Activated T-cell treated with anti-CD3 and anti-CD28 coated beads, Interleukin-2, amount 50 U/mL, for 24 hours (primary cell): ENCODE measurements around the gene MYBPC2.
"Not testable (repeated sequence)": the region's sequence is repeated elsewhere in the genome, so short reads cannot be mapped to it uniquely, and the experiment has no call there.

Source experiments
- DNase-seq: peaks from one replicate; pipeline ENCODE4 v3.0.0-alpha.2; 2020
- H3K27ac Mint-ChIP-seq: 2 replicates; pipeline ENCODE4 v1.8.0; 2020; ENCODE audit warnings: mild to moderate bottlenecking, mixed read lengths
- H3K27me3 Mint-ChIP-seq: 2 replicates; pipeline ENCODE4 v1.8.0; 2020; ENCODE audit warnings: mixed read lengths
- H3K36me3 Mint-ChIP-seq: 2 replicates; pipeline ENCODE4 v1.8.0; 2020; ENCODE audit warnings: low read depth, mixed read lengths
- H3K4me1 Mint-ChIP-seq: 2 replicates; pipeline ENCODE4 v1.8.0; 2020; ENCODE audit warnings: low read depth, mixed read lengths
- H3K4me3 Mint-ChIP-seq: 2 replicates; pipeline ENCODE4 v1.8.0; 2020; ENCODE audit warnings: mild to moderate bottlenecking, moderate library complexity, mixed read lengths
- H3K9me3 Mint-ChIP-seq: 2 replicates; pipeline ENCODE4 v1.8.0; 2020; ENCODE audit warnings: mixed read lengths

The MYBPC2 gene

DNA sequence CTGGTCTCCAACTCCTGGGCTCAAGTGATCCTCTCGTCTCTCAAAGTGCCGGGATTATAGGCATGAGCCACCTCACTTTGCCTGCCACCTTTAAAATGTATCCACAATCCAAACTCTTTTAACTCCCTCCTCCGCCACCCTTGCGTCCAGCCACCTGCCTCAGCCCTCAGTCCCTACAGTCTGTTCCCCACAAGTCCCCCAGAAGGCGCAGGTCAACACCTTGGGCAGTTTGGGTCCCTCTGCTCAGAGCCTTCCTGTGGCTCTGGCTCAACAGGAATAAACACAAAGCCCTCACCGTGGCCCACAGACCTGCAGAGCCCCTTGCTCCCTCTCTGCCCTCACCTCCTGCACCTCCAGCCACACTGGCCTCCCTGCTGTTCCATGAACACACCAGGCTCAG is 36.1 kb downstream of the MYBPC2 start:
- H3K4me1 Mint-ChIP-seq, result no peaks in the 10 kb centered on the region
- peaks cover 6% of the 10 kb centered on the region for H3K27me3 Mint-ChIP-seq
- H3K36me3 Mint-ChIP-seq, result no peaks in the 10 kb centered on the region
- no peak overlapping the region for H3K27ac Mint-ChIP-seq
- H3K4me3 Mint-ChIP-seq, result no peak overlapping the region
- H3K9me3 Mint-ChIP-seq, result no peaks in the 10 kb centered on the region
- no peak for DNase-seq

DNA sequence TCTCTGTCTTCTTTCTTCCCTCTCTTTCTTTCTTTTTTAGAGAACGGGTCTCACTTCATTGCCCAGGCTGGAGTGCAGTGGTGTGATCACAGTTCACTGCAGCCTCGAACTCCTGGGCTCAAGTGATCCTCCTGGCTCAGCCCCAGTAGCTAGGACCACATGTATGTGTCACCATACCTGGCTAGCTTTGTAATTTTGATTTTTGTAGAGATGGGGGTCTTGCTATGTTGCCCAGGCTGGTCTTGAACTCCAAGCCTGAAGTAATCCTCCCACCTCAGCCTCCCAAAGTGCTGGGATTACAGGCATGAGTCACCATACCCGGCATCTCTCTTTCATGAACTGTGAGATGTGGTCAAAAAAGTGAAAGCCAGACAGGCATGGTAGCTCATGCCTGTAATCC is 40.6 kb downstream of the MYBPC2 start:
- H3K9me3 Mint-ChIP-seq, H3K27me3 Mint-ChIP-seq, DNase-seq, H3K4me3 Mint-ChIP-seq, H3K27ac Mint-ChIP-seq: not testable (repeated sequence)
- peaks cover 16% of the 10 kb centered on the region for H3K4me1 Mint-ChIP-seq
- H3K36me3 Mint-ChIP-seq, result peaks cover 17% of the 10 kb centered on the region

DNA sequence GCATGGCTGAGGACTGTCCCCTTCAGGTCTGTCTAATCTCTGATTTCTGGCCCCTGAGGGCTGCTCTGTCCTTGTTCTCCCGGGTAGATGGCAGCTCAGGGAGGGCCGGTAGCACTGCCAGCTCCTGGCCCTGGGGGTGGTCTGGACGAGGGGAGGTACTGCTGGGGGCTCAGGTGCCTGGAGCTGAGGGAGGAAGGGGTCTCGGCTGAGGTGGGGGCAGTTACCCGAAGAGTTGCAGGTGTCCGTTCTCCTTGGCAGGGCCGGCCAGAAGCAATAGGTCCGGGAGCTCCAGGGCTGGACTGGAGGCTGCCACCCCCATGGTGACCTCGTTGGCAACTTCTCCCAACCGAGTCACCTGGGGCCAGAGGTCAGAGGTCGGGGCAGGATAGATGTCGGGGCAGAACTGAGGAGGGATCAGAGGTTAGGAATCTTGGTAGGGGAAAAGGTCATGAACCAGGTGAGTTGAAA is 42.4 kb downstream of the MYBPC2 start:
- Mint-ChIP-seq H3K9me3 (no peaks in the 10 kb centered on the region), H3K27ac (no peak overlapping the region), H3K27me3 (no peaks in the 10 kb centered on the region), H3K4me3 (no peak overlapping the region), H3K4me1 (peaks cover 23% of the 10 kb centered on the region), H3K36me3 (peaks cover 30% of the 10 kb centered on the region)
- no peak for DNase-seq

DNA sequence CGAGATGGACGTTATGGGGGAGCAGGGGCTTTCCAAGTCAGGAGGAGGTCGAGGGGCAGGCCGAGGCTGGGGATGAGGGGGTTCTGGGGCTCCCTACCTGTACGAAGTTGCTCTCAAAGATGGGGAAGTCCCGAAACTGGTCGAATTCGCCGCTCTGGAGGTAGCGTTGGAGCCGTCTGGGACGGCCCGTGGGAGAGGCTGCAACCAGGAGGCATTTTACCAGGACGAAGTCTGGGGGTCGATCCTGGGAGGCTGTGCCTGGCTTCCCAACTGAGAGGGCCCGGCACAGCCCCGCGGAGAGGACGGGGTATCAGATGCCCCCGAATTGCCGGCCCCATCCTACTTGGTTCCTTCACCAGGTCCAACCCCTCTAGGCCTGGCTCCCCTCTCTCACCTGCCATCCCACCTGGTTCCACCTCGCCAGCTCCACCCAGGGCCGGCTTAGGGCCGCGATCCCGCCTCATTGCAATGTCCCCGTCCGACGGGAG is 43.1 kb downstream of the MYBPC2 start:
- Mint-ChIP-seq H3K27ac (peak overlapping the region; percentile 96), H3K4me3 (peak overlapping the region; percentile 98), H3K36me3 (peaks cover 33% of the 10 kb centered on the region), H3K27me3 (no peaks in the 10 kb centered on the region), H3K9me3 (no peaks in the 10 kb centered on the region), H3K4me1 (peaks cover 23% of the 10 kb centered on the region)
- no peak for DNase-seq

DNA sequence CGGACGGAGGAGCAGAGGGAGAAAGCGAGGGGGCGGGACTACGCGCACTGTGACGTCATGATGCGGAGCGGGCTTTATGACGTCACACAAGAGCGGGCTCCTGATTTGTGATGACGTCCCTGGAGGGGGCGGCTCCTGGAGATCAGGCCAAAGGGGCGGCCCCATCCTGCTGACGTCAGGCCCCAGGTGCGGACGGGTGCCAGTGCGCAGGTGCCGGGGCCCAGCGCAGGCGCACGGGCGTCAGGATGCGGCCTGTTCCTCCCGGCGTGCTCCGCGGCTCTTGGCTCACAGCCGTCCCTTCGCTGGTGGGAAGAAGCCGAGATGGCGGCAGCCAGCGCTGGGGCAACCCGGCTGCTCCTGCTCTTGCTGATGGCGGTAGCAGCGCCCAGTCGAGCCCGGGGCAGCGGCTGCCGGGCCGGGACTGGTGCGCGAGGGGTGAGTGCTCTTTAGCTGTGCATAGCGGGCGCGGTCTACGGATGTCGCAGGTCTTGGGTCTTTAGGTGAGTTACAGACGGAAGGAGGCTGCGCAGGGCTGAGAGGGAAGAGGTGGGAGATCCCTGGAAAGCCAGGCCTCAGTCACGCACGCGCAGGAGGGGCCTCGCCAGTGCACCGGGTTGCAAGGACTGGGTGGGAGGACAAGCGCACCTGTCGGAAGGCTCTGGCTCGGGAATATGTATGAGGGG is 43.7 kb downstream of the MYBPC2 start, which contains the start of the genes EMC10 and GARIN5A:
TSS of gene EMC10 (plus strand) at position 284 of the 683 bp plus-strand sequence. CDS start at position 322, 38 bp downstream.
TSS of gene GARIN5A (minus strand) at position 625 of the 683 bp plus-strand sequence. CDS start at position 165, 460 bp downstream.
- Mint-ChIP-seq H3K27me3 (no peaks in the 10 kb centered on the region), H3K27ac (peak within 1 kb of the TSS; percentile 96), H3K4me3 (peak within 1 kb of the TSS; percentile 98), H3K36me3 (peaks cover 39% of the 10 kb centered on the region), H3K4me1 (peaks cover 23% of the 10 kb centered on the region), H3K9me3 (no peaks in the 10 kb centered on the region)
- DNase-seq, result peak; percentile 96

DNA sequence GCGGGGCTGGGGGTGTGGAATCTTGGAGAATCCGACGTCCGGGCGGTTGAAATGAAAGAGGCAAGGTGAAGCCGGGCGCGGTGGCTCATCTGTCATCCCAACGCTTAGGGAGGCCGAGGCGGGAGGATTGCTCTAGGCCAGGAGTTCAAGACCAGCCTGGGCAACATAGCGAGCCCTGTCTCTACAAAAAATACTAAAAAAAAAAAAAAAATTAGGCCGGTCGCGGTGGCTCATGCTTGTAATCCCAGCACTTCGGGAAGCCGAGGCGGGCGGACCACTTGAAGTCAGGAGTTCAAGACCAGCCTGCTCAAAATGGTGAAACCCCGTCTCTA is 44.2 kb downstream of the MYBPC2 start:
- Mint-ChIP-seq H3K9me3 (no peaks in the 10 kb centered on the region), H3K36me3 (peaks cover 41% of the 10 kb centered on the region), H3K27me3 (no peaks in the 10 kb centered on the region), H3K27ac (peak overlapping the region; percentile 96), H3K4me1 (peaks cover 23% of the 10 kb centered on the region), H3K4me3 (peak overlapping the region; percentile 98)
- DNase-seq, result no peak

DNA sequence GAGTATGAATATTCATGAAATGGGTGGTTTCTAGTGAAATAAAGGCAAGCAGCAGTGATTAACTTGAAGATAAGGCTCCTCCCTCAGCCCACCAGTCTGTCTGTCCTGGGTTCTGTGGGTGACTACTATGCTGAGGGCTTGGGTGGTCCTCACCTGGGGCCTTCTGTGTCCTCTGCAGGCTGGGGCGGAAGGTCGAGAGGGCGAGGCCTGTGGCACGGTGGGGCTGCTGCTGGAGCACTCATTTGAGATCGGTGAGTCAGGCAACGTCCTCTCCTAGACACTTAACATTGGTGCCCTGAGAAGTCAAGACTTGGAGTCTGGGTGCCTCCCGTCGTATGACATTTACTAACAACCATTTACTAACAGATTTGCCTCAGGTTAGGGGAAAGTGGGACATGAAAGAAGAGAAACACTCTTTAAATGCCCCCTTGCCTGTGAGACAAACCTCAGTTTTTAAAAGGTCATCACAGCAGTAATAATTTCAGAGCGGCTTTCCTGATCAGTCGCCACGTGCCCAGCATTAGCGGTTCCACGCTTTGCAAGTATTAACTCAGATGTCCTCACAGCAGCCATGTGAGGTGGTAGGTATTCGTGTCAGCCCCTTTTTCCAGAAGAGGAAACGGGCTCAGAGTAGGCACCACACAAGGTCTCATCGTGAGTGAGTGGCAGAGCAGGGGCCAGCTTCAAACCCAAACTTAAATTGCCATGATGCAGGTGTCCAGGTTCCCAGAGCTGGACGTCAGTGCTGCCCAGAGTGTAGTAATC is 45.2 kb downstream of the MYBPC2 start:
- Mint-ChIP-seq H3K27ac (peak overlapping the region; percentile 96), H3K9me3 (no peaks in the 10 kb centered on the region), H3K4me3 (peak overlapping the region; percentile 98), H3K27me3 (no peaks in the 10 kb centered on the region), H3K4me1 (peaks cover 23% of the 10 kb centered on the region), H3K36me3 (peaks cover 49% of the 10 kb centered on the region)
- no peak for DNase-seq

DNA sequence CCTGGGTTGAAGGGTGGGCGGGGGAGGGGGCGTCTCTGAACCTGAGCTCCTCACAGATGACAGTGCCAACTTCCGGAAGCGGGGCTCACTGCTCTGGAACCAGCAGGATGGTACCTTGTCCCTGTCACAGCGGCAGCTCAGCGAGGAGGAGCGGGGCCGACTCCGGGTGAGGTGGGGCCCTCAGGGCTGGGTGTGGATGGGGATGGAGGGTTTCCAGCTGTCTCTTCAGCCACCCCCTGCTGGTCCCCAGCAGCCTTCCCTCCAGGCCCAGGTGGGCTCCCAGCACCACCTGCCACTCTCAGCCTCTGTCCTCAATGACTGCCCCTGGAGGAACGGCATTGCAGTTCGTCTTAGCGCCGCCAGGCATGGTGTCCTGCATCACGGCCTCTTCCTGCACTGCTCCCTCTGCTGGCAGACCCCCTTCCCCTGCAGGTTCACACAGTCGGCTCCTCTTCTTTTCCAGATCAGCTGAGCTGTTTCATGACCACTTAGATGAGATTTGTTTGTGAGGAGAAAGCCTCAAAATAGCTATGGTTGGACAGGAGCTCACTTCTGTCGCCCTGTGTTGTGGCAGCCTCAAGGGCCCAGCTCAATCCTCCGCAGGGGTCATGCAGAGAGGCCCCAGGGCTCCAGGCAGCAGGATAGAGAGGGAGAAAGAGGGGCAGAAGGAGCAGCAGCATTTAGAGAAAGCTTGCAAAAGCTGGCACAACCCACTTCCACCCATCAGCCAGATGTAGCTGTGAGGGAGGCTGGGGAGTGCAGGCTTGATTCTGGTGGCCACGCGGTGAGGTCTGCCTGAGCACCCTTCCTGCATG is 46.4 kb downstream of the MYBPC2 start:
- H3K9me3 Mint-ChIP-seq, result no peaks in the 10 kb centered on the region
- no peak for DNase-seq
- H3K4me1 Mint-ChIP-seq, result peaks cover 23% of the 10 kb centered on the region
- peaks cover 56% of the 10 kb centered on the region for H3K36me3 Mint-ChIP-seq
- peak overlapping the region; percentile 61 for H3K27ac Mint-ChIP-seq
- no peak overlapping the region for H3K4me3 Mint-ChIP-seq
- H3K27me3 Mint-ChIP-seq, result no peaks in the 10 kb centered on the region

DNA sequence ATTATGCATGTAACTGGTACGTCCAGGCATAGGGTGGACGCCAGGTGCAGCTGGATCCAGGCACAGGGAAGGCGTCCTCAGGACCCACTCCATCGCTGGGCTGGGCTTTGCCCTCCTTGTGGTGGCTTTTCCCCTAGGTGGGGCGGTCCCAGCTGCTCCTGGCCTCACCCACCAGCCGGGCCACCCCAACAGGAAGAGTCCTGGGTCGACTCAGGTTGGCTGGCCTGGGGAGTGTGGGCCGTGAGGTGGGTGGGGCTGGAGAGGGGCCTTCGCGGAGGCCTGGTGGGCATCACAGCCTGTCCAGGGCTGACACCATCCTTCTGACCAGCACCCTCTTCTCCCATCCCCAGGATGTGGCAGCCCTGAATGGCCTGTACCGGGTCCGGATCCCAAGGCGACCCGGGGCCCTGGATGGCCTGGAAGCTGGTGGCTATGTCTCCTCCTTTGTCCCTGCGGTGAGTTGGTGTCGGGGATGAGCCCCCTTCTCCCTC is 47.1 kb downstream of the MYBPC2 start:
- H3K27me3 Mint-ChIP-seq, result no peaks in the 10 kb centered on the region
- peaks cover 62% of the 10 kb centered on the region for H3K36me3 Mint-ChIP-seq
- no peaks in the 10 kb centered on the region for H3K9me3 Mint-ChIP-seq
- H3K27ac Mint-ChIP-seq, result no peak overlapping the region
- DNase-seq, result no peak
- peaks cover 23% of the 10 kb centered on the region for H3K4me1 Mint-ChIP-seq
- no peak overlapping the region for H3K4me3 Mint-ChIP-seq

DNA sequence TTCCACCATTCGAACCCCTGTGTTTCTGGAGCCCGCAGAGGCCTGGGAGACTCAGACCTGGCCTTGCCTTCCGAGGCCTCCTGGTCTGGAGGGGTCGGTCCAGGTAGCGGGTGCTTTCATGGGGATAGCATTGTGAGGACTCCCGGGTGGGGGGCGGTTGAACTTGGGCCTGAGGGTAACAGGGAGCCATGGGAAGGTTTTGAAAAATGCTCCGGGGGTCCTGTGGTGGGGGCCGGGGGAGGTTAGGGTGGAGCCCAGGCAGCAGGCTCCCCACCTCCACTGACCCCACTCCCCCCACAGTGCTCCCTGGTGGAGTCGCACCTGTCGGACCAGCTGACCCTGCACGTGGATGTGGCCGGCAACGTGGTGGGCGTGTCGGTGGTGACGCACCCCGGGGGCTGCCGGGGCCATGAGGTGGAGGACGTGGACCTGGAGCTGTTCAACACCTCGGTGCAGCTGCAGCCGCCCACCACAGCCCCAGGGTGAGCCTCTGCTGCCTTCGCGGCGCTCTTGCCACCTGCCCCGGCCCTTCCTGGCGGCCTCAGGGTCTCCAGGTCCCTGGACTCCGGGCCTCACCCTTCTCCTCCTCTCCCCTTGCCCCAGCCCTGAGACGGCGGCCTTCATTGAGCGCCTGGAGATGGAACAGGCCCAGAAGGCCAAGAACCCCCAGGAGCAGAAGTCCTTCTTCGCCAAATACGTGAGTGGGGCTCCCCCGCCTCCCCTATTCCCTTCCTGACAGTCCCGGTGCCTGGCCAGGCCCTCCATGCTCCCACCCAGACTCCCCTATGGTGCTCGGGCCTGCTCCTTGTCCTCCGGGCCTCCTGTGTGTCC is 47.8 kb downstream of the MYBPC2 start:
- H3K9me3 Mint-ChIP-seq, result no peaks in the 10 kb centered on the region
- H3K4me3 Mint-ChIP-seq, result no peak overlapping the region

DNA sequence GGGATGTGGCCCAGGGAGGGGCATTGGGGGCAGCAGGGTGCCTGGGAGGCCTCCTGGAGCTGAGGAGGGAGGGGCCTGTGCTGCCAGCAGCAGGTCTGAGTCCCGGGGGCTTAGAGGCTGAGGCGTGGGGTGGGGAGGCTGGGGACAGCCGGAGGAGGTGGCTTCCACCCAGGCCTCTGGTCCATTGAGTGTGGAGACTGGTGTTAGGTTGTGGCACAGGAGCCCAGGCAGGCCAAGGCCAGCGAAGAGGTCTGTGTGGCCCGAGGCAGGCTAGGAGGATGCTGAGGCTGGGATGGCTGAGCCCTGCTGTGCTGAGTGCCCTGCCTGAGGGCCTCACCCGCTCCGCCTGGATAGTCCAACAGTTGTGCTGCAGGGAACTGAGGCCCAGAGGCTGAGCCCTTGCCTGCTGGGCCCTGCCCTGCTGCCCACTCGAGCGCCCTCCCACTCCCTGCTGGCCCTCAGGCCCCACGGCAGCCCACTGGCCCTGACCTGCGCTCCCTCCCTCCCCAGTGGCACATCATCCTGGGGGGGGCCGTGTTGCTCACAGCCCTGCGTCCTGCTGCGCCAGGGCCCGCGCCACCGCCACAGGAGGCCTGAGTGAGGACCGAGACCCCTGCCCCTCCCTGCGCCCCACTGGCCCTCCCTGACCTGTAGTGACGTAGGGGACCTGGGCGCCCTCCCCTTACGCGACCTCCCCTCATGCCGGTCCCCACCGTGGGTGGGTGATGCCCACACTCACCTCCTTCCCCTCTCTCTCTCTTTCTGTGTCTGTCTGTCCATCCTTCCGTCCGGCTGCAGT is 48.9 kb downstream of the MYBPC2 start:
- H3K4me3 Mint-ChIP-seq, result no peak overlapping the region
- peaks cover 22% of the 10 kb centered on the region for H3K4me1 Mint-ChIP-seq
- H3K27me3 Mint-ChIP-seq, result no peaks in the 10 kb centered on the region
- no peak overlapping the region for H3K27ac Mint-ChIP-seq
- DNase-seq, result no peak
- H3K9me3 Mint-ChIP-seq, result no peaks in the 10 kb centered on the region
- H3K36me3 Mint-ChIP-seq, result peaks cover 74% of the 10 kb centered on the region

More for the DNA sequence above, 47.8 kb downstream of the MYBPC2 start:
- DNase-seq, result no peak
- H3K4me1 Mint-ChIP-seq, result peaks cover 23% of the 10 kb centered on the region
- H3K27me3 Mint-ChIP-seq, result no peaks in the 10 kb centered on the region
- peaks cover 69% of the 10 kb centered on the region for H3K36me3 Mint-ChIP-seq
- peak overlapping the region; percentile 53 for H3K27ac Mint-ChIP-seq

DNA sequence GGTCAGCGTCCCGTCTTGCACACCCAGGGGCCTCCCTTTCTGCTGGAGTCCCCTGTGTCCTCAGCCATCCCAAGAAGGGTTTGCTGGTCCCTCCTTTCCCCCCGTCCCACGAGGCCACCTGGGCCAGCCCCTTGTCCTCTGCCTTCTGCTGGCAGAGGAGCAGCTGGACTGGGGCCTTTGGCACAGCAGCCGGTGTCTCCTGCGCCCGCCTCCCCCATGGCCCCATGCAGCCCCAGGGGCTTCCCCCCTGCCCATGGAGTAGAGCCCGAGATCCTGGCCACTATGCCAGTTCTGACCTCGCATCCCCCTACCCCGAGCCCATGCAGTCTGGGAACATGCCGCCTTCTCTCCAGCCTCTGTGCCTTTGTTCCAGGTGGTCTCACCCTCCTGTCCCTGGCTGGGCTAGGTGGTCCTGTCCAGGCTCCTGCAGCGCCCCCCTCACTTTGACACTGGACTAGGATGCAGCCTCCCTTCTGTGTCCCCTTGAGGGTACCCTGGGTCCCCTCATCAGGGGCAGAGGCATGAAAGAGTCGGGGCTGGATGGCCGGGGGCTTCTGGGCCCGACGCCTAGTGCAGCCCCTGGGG is 49.7 kb downstream of the MYBPC2 start:
- peaks cover 20% of the 10 kb centered on the region for H3K4me1 Mint-ChIP-seq
- DNase-seq, result no peak
- H3K9me3 Mint-ChIP-seq, result no peaks in the 10 kb centered on the region
- no peaks in the 10 kb centered on the region for H3K27me3 Mint-ChIP-seq
- peaks cover 74% of the 10 kb centered on the region for H3K36me3 Mint-ChIP-seq
- H3K27ac Mint-ChIP-seq, result no peak overlapping the region
- no peak overlapping the region for H3K4me3 Mint-ChIP-seq

DNA sequence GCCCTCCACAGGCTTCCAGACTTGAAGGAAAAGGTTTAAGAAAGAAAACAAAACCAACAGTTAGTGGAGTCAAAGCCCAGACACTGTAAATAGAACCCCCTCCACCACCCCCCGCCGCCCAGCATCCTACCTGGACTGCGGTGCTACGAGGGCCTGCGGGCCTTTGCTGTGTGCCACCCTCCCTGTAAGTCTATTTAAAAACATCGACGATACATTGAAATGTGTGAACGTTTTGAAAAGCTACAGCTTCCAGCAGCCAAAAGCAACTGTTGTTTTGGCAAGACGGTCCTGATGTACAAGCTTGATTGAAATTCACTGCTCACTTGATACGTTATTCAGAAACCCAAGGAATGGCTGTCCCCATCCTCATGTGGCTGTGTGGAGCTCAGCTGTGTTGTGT is 50.2 kb downstream of the MYBPC2 start:
- no peak overlapping the region for H3K27ac Mint-ChIP-seq

More for the DNA sequence above, 50.2 kb downstream of the MYBPC2 start:
- Mint-ChIP-seq H3K27me3 (no peaks in the 10 kb centered on the region), H3K36me3 (peaks cover 69% of the 10 kb centered on the region), H3K4me1 (peaks cover 15% of the 10 kb centered on the region), H3K9me3 (no peaks in the 10 kb centered on the region), H3K4me3 (no peak overlapping the region)
- no peak for DNase-seq
